NCI-H82 treated with DMSO at 0.1 percent for 48 hours (cell line): ENCODE measurements around the gene KIR2DL4.
"Not testable (repeated sequence)": the region's sequence is repeated elsewhere in the genome, so short reads cannot be mapped to it uniquely, and the experiment has no call there.

Experiments
- DNase-seq: peaks from one replicate; lab custom pipeline; 2025; ENCODE audit not compliant: unreplicated experiment; lab: John Stamatoyannopoulos, UW

Gene KIR2DL4

GRCh38 chr19:54804101-54804500 is 691 bp downstream of the KIR2DL4 start:
- no peak for DNase-seq

DNA sequence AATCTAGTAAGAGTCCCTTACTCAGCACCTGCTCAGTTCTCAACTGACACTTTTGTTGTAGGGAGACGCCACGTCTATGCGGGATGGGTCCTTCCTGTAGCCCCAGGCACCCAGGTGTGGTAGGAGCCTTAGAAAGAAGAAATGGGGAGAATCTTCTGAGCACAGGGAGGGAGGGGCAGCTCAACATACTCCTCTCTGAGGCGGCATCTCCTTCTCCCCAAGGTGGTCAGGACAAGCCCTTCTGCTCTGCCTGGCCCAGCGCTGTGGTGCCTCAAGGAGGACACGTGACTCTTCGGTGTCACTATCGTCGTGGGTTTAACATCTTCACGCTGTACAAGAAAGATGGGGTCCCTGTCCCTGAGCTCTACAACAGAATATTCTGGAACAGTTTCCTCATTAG is 1.2 kb downstream of the KIR2DL4 start:
- DNase-seq: no peak

DNA sequence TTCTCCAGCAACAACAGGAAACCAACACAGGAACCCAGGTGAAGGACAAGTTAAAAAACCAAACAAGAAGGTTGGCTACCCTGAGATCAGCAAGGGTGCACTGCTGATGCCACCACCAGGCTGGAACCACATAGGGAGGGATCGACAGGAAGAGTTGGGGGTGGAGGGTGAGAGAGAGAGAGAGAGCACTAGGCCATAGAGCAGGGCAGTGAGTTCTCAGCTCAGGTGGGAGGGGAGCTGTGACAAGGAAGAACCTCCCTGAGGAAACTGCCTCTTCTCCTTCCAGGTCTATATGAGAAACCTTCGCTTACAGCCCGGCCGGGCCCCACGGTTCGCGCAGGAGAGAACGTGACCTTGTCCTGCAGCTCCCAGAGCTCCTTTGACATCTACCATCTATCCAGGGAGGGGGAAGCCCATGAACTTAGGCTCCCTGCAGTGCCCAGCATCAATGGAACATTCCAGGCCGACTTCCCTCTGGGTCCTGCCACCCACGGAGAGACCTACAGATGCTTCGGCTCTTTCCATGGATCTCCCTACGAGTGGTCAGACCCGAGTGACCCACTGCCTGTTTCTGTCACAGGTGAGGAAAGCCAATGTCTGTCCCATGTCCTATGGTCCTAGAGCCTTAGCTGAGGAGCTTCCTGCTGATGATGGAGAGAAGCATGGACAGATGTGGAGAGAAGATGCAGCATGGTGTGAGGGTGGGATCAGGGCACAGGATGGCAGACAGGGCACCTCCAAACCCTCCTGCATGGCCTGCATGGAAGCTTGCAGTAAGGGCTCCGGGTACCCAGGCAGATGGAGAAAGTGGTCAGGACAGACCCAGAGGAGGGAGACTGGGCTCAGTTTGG is 2.5 kb downstream of the KIR2DL4 start:
- DNase-seq: no peak

- no peak for DNase-seq
These were observed 3.1 kb downstream of the KIR2DL4 start for GRCh38 chr19:54806516-54806838.

GRCh38 chr19:54814571-54814970 is 11.2 kb downstream of the KIR2DL4 start:
- DNase-seq: not testable (repeated sequence)

DNA sequence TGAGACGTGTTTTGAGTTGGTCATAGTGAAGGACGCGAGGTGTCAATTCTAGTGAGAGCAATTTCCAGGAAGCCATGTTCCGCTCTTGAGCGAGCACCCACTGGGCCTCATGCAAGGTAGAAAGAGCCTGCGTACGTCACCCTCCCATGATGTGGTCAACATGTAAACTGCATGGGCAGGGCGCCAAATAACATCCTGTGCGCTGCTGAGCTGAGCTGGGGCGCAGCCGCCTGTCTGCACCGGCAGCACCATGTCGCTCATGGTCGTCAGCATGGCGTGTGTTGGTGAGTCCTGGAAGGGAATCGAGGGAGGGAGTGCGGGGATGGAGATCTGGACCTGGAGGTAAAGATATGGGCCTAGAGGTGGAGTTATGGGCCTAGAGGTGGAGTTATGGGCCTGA is 12.8 kb downstream of the KIR2DL4 start, which contains the start of gene KIR3DL1:
KIR3DL1 (plus strand) TSS at position 218 of the 400 bp plus-strand sequence.
- not testable (repeated sequence) for DNase-seq

- no peak for DNase-seq
These were observed 14.5 kb downstream of the KIR2DL4 start for GRCh38 chr19:54817670-54818536.

DNA sequence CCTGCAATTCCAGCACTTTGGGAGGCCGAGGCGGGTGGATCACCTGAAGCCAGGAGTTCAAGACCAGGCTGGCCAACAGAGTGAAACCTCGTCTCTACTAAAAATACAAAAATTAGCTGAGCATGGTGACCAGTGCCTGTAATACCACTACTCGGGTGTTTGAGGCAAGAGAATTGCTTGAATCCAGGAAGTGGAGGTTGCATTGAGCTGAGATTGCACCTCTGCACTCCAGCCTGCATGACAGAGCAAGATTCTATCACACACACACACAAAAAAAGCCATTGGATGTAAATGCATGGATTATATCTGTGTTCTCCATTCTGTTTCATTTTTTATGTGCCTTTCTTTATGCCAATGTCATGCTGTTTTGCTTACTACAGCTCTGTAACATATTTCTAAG is 21.0 kb downstream of the KIR2DL4 start:
- not testable (repeated sequence) for DNase-seq

DNA sequence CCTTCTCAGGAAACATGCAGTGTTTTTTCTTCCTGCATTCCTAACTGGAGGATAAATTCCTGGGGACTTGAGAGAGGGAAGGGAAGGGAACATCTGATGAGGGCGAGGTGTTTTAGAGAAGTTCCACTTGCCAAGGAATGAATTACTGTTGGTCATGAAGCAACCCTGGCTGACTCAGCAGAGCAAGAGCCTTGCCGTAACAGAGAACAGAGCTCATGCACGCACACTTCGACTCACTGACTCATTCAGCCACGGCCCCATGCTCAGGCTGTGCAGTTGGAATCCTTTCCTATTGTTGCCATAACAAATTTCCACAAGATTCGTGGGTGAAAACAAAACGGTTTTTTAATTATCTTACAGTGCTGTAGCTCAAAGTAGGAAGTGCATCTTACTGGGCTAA is 21.9 kb downstream of the KIR2DL4 start:
- DNase-seq: not testable (repeated sequence)

GRCh38 chr19:54828064-54828463 is 24.7 kb downstream of the KIR2DL4 start:
- not testable (repeated sequence) for DNase-seq

- DNase-seq: not testable (repeated sequence)
These were observed 29.1 kb downstream of the KIR2DL4 start, which contains the start of gene KIR2DS4 for GRCh38 chr19:54832496-54832895. Gene KIR2DS4 (plus strand): TSS chr19:54832676.

GRCh38 chr19:54835126-54835525 is 31.7 kb downstream of the KIR2DL4 start:
- DNase-seq: not testable (repeated sequence)

- DNase-seq: not testable (repeated sequence)
These were observed 34.1 kb downstream of the KIR2DL4 start for GRCh38 chr19:54837522-54837921.

DNA sequence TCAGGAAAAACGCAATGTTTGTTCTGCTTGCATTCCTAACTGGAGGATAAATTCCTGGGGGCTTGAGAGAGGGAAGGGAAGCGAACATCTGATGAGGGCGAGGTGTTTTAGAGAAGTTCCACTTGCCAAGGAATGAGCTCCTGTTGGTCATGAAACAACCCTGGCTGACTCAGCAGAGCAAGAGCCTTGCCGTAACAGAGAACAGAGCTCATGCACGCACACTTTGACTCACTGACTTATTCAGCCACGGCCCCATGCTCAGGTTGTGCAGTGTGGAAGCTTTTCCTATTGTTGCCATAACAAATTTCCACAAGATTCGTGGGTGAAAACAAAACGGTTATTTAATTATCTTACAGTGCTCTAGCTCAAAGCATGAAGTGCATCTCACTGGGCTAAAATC is 39.8 kb downstream of the KIR2DL4 start:
- DNase-seq: not testable (repeated sequence)

DNA sequence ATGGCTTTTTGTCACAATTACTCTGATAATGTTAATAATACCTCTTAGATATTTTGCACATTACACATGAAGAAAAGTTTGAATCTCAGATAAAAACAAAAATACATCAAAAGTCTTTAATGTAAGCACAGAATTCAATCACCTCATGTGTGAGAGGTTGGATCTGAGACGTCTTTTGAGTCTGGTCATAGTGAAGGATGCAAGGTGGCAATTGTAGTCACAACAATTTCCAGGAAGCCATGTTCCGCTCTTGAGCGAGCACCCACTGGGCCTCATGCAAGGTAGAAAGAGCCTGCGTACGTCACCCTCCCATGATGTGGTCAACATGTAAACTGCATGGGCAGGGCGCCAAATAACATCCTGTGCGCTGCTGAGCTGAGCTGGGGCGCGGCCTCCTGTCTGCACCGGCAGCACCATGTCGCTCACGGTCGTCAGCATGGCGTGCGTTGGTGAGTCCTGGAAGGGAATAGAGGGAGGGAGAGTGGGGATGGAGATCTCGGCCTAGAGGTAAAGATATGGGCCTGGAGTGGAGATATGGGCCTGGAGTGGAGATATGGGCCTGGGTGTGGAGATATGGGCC is 46.7 kb downstream of the KIR2DL4 start, which contains the start of gene KIR3DL2:
KIR3DL2 (plus strand) TSS at position 383 of the 580 bp plus-strand sequence; CDS start at position 416, 33 bp downstream.
- not testable (repeated sequence) for DNase-seq

GRCh38 chr19:54850930-54851329 is 47.5 kb downstream of the KIR2DL4 start:
- DNase-seq: no peak

DNA sequence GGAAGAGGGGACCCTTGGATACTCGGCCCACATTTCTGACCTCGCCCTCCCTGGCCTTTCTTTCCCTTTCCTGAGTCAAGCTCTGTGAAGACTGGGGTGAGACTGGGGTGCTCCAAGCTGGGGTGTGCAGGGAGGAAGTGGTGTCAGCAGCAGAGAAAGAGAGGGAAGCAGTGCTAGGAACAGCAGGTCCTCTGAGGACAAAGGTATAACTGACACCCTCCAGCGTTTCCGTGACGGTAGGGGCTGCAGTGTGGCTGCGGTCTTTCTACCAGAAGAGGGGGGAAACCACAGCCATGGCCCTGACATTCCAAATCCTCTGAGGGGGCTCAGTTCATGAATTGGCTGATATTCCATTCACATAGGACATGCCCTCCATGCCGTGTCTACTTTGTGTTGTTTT is 47.9 kb downstream of the KIR2DL4 start:
- no peak for DNase-seq

DNA sequence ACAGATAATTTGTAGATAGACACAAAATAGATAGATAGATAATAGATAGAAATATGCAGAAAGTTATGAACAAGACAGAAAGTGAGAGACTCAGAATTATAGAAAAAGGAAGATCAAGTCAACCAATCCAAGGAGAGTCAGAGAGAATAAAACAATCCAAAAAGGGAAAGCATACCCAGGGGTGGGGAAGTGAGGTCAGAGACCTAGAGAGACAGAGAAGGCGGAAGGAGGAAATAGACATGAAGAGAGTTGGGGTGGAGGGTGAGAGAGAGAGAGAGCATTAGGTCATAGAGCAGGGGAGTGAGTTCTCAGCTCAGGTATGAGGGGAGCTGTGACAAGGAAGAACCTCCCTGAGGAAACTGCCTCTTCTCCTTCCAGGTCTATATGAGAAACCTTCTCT is 51.8 kb downstream of the KIR2DL4 start:
- DNase-seq: not testable (repeated sequence)

- DNase-seq: not testable (repeated sequence)
These were observed 55.1 kb downstream of the KIR2DL4 start for GRCh38 chr19:54858476-54858875.

GRCh38 chr19:54859421-54859820 is 56.0 kb downstream of the KIR2DL4 start:
- not testable (repeated sequence) for DNase-seq

DNA sequence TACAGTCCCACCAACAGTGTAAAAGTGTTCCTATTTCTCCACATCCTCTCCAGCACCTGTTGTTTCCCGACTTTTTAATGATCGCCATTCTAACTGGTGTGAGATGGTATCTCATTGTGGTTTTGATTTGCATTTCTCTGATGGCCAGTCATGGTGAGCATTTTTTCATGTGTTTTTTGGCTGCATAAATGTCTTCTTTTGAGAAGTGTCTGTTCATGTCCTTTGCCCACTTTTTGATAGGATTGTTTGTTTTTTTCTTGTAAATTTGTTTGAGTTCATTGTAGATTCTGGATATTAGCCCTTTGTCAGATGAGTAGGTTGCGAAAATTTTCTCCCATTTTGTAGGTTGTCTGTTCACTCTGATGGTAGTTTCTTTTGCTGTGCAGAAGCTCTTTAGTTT is 60.0 kb downstream of the KIR2DL4 start:
- DNase-seq: not testable (repeated sequence)
